Transverse colon (tissue), 3 donors: Measurements from ENCODE around the gene VWA8.

Source experiments
- POLR2A ChIP-seq: fragments of 450-650 bp; IDR thresholded peaks from one replicate; pipeline ENCODE4 v1.6.1; 2016; ENCODE audit warnings: antibody characterized with exemption, mild to moderate bottlenecking, moderate library complexity
- TF ChIP-seq, protein P1 (sequence below), 5 experiments: fragments of 200-600 bp in 3 of 5; fragments of 450-650 bp in 2 of 5; sonication (generic) in 3 of 5; IDR thresholded peaks; 1 replicate in 2 of 5; 2 replicates in 3 of 5; pipeline ENCODE4 v1.5.1; 2016 to 2017; ENCODE audit warnings: antibody characterized with exemption in 5 of 5, inconsistent platforms in 3 of 5, mild to moderate bottlenecking in 2 of 5, moderate library complexity in 1 of 5

DNA sequence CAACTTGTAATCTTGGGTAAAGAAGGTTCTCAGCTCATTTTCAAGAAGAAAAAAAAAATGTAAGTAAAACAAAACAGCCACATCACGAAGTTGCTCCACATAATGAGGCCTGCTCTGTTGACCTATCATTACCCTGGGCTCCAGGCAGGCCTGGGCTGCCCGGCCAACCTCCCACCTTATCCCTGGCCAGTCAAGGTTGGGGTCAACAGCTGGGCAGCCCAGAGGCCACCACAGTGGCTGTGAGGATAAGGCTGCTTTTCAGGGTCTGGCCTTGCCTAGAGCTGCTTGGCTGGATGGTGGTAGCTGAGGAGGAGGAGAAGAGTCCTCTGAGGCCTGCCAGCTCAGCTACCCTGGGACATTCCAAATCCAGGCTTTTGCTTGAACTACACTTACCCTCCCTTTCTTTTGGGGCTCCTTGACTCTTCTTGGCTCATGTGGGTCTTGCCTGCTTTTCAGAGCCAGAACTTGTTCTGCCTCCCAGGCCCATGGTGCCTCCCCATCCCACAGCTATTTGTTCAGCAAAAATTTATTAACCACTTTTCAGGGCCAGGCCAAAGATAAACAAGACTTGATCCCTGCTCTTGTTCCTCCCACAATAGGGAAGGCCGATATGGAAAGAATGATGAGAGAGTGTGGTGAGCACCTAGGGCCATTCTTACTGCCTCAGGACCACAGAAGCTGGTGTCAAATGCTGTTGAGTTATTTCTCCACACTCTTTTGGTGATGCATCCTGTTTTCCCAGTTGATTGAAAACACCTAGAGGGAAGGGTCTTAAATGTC is 401.9 kb downstream of the VWA8 start:
- TF ChIP-seq, protein P1, sequence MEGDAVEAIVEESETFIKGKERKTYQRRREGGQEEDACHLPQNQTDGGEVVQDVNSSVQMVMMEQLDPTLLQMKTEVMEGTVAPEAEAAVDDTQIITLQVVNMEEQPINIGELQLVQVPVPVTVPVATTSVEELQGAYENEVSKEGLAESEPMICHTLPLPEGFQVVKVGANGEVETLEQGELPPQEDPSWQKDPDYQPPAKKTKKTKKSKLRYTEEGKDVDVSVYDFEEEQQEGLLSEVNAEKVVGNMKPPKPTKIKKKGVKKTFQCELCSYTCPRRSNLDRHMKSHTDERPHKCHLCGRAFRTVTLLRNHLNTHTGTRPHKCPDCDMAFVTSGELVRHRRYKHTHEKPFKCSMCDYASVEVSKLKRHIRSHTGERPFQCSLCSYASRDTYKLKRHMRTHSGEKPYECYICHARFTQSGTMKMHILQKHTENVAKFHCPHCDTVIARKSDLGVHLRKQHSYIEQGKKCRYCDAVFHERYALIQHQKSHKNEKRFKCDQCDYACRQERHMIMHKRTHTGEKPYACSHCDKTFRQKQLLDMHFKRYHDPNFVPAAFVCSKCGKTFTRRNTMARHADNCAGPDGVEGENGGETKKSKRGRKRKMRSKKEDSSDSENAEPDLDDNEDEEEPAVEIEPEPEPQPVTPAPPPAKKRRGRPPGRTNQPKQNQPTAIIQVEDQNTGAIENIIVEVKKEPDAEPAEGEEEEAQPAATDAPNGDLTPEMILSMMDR (IDR thresholded peaks at IDR 0.05): no peak
- no peak for TF ChIP-seq POLR2A
